GM19395 (cell line): Measurements from ENCODE around the gene FBXW5.

Source experiments
- ATAC-seq: cut with Tn5 transposase; IDR thresholded peaks from one replicate; pipeline ENCODE4 v1.9.1; 2021; ENCODE audit warnings: mild to moderate bottlenecking, moderate library complexity; ENCODE audit not compliant: unreplicated experiment

The FBXW5 gene

DNA sequence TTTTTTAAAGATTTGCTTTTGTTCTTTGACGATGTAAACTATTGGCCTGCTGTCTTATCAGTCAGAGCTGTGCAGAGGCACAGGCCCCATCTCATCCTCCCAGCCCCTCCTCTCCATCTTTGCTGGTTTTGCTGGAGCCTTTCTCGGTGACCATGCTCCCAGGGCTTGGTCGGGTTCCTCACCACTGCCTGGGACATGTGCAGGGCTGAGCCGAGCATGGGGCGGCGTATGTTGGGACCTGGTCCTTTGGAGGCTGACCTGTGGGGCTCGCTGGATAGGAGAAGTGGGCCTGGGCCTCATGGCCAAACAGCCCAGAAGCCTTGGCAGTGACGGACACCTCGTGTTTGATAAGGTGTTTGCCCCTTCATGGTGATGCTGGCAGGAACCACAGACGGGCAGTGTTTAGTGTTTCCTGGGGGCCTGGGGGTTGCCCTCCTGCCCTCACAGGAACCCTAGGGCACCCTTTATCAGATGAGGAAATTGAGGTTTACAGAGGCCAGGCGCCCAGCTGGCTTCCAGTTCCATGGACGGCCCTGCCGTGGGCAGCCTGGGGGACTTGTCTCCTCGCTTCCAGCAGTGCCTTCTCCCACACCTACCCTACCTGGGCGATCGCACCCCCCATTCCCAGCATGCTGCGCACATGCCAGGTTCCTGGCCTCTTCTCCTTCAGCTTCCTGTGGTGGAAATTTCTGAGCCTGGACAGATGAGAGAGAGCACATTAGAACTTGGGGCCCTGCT lies 30.7 kb downstream of the FBXW5 start:
- ATAC-seq = no peak

DNA sequence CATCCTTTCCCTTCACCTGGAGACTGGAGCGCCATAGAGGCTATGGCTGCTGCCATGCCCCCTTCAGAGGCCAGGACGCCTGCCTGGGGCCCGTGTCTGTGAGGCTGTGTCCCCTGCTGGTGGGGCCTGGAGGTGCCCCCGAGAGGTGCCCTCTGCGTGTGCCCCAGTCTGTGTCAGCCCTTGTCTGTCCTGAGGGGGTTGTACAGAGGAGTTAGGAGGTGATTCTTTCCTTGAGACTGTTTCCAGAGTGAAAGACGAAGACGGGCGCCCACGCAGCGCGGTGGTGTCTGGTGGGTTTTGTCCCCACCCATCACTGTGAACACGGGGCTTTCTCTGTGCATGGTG lies 33.7 kb downstream of the FBXW5 start:
- no peak for ATAC-seq

DNA sequence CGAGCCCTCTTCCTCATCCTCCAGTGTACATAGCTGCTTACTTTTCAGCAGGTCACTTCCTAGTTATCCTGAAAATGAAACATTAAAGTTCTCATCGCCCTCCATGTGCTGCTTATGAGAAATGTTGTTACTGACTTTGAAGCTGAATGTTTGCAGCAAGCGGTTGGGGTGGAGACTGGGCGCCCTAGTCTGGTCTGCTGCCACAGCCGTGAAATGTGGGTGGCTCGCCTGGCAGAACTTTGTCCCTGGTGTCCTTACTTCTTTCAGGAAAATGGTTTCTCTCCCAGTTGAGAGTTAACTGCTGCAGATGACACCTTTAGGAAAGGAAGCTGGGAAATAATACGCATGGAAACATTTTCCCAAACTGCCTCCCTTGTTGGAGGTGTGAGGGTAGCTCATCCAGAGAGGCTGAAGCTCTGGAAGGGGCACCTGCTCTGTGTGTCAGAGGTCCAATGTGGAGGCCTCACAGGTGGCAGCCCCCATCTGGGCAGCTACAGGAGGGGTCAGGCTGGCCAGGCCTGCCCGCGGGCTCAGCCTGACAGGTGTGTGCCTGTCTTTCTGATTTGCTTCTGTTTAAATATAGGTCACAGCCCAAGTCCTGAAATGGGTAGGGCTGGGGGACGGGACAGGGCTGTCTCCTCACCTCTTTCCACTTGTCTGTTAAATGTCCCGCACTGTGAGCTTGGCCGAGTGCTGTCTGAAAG lies 34.2 kb downstream of the FBXW5 start:
- ATAC-seq = no peak

DNA sequence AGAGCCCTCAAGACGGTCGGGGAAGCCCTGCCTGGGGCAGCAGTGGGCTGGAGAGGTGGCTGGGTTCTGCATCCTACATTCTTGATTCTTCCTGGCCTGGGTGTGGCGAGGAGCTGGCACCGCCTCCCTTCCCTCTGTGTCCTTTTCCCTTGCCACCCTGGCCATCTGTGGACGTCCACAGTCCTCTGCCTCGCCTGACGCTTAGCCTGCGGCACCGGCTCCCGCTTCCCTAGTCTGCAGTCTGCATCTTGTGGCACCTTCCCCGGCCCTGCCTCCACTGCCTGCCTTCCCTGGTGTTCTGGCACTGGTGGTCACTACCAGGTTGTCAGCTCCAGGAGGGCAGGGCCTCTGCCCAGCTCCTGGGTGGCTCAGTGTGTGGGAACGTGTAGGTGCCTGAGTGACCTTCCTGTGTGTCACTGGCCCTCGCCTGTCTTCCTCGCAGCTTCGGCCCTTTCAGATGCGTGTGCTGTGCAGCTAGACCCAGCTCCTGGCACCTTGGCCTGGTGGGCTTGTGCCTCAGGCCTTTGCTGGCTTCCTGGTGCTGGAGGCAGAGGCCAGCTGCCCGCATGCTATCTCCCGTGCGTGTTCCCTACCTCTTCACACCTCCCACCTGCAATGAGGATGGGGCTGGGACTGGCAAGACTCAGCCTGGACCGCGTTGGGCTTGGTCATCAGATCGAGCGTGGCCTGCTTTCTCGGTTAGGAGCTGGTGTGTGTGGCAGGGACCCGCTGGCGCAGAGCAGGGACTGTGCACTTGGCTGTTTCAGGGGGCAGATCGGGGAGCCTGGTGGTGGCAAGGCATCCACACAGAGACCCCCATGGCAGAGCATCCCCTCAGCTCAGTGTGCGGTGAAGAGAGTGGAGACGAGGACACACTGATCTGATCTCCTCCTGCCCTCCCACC lies 37.3 kb downstream of the FBXW5 start:
- no peak for ATAC-seq

DNA sequence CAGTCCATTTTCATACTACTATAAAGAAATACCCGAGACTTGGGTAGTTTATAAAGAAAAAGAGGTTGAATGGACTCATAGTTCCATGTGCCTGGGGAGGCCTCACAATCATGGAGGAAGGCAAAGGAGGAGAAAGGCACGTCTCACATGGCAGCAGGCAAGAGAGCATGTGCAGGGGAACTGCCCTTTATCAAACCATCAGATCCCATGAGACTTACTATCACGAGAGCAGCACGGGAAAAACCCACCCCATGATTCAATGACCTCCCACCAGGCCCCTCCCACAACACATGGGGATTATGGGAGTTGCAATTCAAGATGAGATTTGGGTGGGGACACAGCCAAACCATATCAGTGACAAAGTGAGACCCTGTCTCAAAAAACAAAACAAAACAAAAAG lies 38.3 kb downstream of the FBXW5 start:
- ATAC-seq = no peak

DNA sequence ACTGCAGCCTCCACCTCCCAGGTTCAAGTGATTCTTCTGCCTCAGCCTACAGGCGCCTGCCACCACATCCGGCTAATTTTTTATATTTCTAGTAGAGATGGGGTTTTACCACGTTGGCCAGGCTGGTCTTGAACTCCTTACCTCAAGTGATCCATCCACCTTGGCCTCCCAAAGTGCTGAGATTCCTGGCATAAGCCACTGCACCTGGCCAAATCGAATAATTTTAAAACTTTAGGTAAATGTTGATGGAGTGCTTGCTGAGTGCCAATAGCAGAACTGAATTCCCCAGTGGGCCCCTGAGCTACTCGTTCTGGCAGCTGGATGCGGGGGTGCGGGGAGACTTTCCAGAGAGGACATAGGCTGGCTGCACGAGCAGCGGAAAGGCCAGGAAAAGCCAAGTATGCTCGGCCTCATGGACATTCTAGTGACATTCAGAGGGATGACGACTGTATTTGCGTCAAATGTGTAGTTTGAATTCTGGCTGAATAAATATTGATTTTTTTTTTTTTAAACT lies 41.4 kb downstream of the FBXW5 start:
- no peak for ATAC-seq

DNA sequence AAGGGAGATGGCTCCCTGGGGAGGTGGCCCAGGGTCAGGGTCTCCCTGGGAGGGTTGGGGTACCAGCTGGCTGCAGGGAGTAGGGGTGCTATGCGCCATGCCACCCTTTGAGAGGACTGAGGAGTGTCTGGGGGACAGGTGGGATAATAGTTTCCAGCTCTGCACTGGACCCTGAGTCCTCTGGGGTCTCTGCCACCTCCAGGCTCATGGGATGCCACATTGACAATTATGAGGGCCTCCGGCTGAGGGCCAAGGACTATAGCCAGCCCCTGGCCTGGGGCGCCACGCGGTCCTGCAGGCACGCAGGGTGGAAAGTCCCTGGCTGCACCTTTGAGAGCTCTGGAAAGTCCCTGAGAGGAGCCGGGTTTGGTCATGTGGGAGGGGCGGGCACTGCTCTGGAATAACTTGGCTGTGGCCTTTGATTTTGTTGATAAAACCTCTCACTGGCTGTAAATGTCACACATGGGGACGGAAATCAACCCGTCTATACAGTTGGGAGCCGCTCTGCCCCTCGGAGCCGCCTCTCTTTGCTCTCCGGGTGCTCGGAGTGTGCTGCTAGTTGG lies 42.2 kb downstream of the FBXW5 start:
- peak; percentile 39 for ATAC-seq

DNA sequence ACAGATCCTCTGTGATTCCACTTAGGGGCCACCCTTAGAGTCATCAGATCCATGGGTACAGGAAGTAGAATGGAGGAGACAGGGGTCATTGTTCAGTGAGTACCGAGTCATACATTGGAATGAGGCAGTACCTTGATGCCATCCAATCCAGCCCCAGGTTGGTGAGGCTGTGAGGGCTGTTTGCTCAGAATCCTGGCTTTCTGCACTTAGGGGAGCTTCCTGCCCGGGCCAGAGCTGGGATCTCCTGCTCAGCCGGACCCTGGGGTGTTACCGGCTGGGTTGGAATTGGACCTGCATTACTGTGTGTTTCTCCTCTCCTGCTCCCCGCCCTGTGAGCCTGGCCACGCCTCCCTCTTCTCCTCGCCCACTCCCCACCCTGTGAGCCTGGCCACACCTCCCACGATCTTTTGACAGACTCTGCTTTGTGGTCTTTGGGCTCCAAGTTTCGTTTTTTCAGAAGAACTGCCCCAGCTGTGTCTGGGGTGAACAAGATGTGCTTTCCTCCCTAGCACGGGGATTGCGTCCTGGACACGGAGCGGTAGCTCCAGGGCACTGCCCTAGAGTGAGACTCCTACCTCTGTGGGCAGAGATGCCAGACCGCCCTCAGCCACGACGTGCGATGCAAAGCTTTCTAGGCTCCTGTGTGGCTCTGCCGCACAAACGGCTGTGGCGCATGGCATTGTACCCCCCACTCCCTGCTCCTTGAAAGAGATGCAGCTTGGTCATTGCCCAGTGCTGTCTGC lies 42.9 kb downstream of the FBXW5 start:
- ATAC-seq = peak; percentile 63

DNA sequence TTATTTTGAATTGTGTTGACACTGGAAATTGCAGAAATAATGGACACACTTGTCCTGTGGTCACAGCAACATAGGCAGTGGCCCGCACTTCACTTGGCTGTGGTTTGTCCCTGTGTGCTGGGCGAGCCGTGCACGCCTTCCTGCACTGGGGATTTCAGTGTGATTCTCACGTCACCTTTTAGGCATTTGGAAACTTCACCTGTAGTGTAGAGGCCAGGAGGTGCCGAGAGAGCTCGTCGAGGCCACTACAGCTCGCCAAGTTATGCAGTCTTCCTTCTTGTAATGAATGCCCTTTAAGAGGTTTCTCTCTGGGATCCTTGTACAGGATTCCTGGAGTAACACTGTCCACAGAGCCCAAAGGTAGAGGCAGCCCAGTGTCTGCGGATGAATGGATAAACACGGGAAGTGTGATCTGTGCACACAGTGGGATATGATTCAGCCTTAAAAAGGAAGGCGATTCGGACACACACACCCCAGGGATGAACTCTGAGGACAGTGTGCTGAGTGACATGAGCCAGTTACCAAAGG lies 43.5 kb downstream of the FBXW5 start:
- ATAC-seq = no peak

DNA sequence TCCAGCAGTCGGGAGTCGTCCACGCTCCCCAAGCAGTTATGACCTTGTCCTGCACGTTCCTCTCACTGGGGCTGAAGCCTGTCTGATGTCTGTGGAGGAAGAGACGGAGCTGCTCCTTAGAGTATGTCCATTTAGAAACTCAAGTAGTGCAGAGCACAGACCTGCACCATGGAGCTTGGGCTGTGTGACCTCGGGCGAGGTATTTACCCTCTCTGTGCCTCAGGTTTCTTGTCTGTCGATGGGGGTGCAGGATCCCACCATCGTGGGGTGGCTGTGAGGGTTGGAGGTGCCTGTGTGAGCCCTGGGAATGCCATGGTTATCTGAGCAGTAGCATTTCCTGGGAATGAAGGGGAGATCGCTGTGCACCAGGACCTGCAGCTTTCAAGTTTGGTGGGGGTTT lies 44.0 kb downstream of the FBXW5 start:
- ATAC-seq = no peak

DNA sequence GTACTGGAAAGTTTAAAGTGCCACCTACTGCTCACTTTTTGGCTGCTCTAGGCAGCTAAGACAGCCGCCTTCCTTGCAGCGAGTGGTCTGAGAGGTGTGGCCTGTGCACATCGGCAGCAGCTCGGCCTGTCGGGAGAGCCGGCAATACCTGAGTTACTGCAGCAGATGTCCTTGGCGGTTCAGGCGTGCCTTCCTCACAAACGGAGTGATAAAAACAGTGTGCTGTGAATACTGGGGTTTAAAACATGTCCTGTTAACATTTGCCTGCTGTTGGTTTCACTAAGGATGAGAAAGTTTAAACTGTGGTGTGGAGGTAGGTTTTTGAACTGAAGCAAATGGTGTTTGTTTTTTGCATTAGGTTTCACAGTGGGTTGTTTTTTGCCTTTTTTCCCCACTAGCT lies 45.3 kb downstream of the FBXW5 start:
- ATAC-seq = no peak

DNA sequence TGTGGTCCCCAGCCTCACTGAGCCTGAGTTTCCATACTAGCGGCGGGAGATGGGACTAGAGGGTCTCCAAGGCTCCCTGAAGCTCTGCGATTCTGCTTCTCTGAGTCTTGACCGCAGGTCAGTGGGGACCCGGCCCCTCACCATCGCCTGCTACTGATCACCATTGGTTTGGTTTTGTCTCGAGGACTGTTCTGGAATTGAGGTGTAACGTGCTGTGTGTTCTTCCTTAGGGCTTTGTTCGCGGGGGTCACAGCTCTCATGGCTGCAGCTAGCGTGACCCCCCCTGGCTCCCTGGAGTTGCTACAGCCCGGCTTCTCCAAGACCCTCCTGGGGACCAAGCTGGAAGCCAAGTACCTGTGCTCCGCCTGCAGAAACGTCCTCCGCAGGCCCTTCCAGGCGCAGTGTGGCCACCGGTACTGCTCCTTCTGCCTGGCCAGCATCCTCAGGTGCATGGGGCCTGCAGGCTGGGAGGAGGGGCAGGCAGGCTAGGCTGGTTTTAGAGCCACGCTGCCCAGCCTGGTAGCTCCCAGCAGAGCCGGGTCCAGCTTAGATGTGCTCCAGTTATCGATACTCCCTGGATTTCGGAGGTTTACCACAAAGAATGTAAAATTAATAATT lies 45.9 kb downstream of the FBXW5 start:
- ATAC-seq = no peak

DNA sequence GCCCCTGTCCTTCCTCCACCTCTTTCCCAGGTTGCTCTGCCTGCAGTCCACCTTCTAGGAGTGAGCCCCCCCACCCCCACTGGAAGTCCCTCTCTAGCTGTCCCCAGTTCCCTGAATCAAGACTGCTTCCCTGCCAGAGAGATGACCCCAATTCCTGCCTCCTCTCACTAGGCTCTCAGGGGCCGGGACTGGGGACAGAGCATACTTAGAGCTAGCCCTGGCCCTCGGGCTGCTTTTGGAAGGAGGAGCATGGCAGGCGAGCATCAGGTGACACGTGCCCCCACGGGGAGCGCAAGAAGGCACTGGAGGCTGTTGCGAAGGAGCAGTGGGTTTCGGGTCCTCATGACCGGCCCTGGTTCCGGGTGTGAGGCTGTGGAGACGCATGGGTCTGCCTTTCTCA lies 48.5 kb downstream of the FBXW5 start:
- no peak for ATAC-seq

DNA sequence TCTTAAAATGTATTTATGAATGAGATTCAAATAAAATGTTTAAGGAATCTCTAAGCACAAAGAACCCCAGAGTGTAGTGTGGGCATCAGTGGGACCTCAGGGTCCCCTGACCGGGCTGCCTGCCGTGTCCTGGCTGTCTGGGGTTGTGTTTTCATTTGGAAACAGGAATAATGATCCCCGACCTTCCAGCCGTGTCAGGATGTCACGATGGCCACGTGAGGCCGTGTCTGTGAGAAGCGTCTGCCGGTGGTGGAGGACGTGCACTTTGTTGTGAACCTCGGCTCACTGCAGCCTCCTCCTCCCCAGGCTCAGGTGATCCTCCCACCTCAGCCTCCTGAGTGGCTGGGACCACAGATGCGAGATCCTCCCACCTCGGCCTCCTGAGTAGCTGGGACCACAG lies 53.9 kb downstream of the FBXW5 start:
- no peak for ATAC-seq
